Duodenal mucosa (tissue), 2 donors: Measurements from ENCODE around the gene DTYMK.
"Not testable (repeated sequence)": the region's sequence is repeated elsewhere in the genome, so short reads cannot be mapped to it uniquely, and the experiment has no call there.

Experiments
- H3K27ac ChIP-seq: one replicate; pipeline ENCODE4 v1.7.0; 2013; ENCODE audit warnings: low read depth, low read length
- H3K27me3 ChIP-seq, 2 donors: one replicate each; pipeline ENCODE4 v1.7.0; 2013; ENCODE audit warnings: low read length in 2 of 2, control low read depth in 1 of 2; ENCODE audit not compliant: insufficient read depth in 2 of 2, control insufficient read depth in 1 of 2
- H3K36me3 ChIP-seq, 2 donors: one replicate each; pipeline ENCODE4 v1.7.0; 2013; ENCODE audit warnings: low read length in 2 of 2, control low read depth in 1 of 2; ENCODE audit not compliant: insufficient read depth in 2 of 2, control insufficient read depth in 1 of 2
- H3K4me1 ChIP-seq, 2 donors: one replicate each; pipeline ENCODE4 v1.7.0; 2013; ENCODE audit warnings: low read length in 2 of 2, control low read depth in 1 of 2; ENCODE audit not compliant: insufficient read depth in 2 of 2, control insufficient read depth in 1 of 2
- H3K4me3 ChIP-seq, 2 donors: one replicate each; pipeline ENCODE4 v1.7.0; 2013; ENCODE audit warnings: low read length in 2 of 2, low read depth in 1 of 2
- H3K9ac ChIP-seq, 2 donors: one replicate each; pipeline ENCODE4 v1.7.0; 2013; ENCODE audit warnings: low read length in 2 of 2, low read depth in 1 of 2
- H3K9me3 ChIP-seq, 2 donors: one replicate each; pipeline ENCODE4 v1.7.0; 2013; ENCODE audit warnings: low read length in 2 of 2, control low read depth in 1 of 2; ENCODE audit not compliant: control insufficient read depth in 1 of 2

Gene DTYMK

DNA sequence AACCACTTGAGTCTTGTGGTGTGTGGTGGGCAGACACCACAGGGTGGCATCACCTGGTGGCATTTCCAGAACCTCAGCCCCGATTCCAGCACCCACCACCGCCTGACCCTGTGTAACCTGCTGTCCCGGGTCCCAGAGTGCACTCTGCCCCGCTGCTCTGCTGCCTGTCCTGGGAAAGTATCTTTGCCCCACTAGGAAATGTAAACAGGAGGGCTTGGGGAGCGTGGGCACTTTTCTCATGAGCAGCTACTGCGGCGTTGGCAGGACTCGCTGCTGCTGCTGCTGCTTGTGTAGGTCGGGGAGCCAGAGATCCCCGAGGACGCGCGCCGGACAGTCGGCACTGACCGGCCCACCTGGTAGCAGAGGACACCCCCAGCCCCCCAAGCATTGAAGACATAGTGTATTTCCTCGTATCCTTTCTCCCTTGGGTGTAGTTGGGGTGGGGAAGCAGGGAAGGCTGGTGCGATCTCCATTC, 13.4 kb downstream of the DTYMK start:
- Histone ChIP-seq H3K27me3 (no peaks in the 10 kb centered on the region), H3K36me3 (peaks cover 24 to 71% of the 10 kb centered on the region in 2 donors), H3K27ac (no peak overlapping the region), H3K9ac (no peak overlapping the region), H3K4me1 (no peaks in the 10 kb centered on the region), H3K4me3 (no peak overlapping the region), H3K9me3 (no peaks in the 10 kb centered on the region)

DNA sequence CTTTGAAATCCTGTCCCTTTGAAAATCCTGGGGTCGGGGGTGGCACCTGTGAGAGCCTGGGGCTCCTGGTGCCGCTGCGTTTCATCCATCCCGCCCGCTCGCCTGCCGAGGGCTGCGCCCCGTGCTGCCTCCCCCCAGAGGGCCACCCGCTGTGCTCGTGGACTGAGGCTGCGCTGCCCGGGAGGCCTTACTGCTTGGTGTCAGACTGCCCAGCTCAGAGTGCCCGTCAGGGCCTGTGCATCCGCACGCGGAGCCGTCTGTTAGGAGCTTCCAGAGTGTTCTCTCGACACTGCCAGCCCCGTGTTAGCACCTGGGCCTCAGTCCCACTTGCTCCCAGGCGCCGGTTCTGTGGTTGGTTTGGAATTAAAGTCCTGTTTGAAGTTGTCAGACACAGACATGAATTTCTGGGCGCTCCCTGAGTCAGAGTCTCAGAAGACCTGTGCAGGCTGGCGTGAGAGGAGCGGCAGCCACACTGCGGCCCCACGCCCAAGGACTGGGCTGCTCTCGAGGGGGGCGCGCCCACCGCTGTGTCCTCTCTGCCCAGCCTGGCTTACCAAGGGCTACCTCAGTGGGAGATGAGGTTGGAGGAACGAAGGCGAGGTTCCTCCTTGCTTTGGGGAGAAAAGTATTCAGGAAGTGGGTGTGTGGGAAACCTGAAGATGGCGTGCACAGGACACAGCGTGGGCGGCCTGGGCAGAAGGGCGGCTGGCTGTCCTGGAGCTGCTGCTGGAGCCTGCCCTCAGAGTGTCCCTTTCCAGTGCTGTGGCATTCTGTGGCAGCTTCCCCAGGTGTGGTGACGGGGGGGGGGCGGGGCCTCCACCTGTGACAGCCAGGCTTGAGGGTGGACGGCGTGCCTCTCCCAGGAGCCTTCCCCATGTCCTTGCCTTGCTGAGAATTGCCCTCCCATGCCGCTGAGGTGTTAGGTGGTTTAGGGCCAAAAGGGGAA, 14.1 kb downstream of the DTYMK start:
- Histone ChIP-seq H3K4me1 (no peaks in the 10 kb centered on the region), H3K27ac (no peak overlapping the region), H3K9ac (no peak overlapping the region), H3K4me3 (no peak overlapping the region), H3K27me3 (no peaks in the 10 kb centered on the region), H3K36me3 (peaks cover 31 to 75% of the 10 kb centered on the region in 2 donors), H3K9me3 (no peaks in the 10 kb centered on the region)

DNA sequence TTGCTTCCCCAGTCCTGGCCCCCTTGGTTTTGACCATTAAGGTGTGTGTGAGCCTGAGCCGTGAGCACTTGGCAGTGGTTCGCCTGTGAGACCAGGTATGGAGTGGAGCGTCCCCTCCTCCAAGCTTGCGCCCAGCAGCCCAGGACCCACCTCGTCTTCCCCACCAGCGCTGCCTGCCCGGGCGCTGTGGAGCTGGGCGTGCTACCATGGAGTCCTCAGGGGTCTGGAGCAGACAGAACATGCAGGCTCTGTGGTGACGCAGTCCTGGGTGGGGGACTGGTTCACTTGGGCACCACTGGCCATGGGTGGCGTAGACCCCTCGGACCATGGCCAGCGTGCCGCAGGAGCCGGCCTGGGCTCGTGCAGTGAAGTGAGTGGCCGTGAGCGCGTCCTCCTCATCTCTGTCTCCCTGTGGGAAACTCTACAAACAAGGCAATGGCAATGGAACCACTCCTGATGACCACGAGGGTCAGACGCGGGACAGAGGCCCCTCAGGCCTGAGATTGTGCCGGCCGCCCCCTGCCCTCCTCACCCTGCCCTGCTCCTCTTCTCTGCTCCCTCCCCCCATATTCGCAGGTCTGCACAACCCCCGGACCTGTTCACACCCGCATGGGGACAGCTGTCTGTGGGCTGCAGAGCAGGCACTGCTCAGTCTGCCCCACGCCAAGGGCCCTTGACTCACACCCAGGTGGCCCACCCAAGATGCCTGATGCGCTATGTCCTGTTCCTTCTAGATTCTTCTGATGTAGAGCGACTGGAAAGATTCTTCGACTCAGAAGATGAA, 15.0 kb downstream of the DTYMK start:
- H3K9me3 ChIP-seq = no peaks in the 10 kb centered on the region
- no peaks in the 10 kb centered on the region for H3K4me1 ChIP-seq
- H3K27me3 ChIP-seq = no peaks in the 10 kb centered on the region
- H3K27ac ChIP-seq = no peak overlapping the region
- peaks cover 33 to 70% of the 10 kb centered on the region in 2 donors for H3K36me3 ChIP-seq
- H3K4me3 ChIP-seq = no peak overlapping the region
- no peak overlapping the region for H3K9ac ChIP-seq

DNA sequence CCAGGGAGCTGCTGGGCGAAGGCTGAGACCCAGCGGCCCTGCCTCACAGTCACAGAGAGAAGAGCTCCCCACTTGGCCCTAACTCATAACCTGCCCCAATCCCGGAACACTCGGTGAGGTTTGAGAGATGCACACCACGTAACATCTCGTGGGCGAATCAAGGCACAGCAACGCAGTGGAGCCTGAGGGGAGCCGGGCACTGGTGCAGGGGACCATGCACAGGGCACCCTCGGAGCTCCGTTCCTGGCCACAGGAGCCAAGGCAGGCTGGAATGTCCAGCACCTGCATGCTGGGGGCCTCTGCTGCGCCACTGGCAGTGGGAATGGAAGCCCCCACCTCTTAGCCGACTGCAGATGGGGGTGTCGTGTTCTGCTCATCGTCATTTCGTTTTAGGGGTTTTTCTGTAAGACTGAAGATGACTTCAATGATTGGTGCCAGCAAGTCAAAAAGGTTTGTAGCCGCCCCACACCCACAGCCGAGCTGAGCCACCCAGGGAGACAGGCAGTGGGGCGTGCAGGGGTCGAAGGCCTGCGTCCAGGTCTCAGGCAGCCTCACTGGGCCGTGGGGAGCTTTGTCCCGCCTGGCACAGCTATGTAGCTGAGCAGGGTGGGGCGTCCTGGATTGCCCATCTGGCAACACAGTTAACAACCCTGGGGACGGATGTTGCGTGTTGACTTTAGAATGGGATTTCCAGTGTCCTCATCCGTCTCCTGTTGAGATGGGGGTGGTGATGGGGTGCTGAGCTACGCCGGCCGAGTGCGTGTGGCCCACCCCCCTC, 16.1 kb downstream of the DTYMK start:
- Histone ChIP-seq H3K9me3 (no peaks in the 10 kb centered on the region), H3K27me3 (no peaks in the 10 kb centered on the region), H3K36me3 (peaks cover 33 to 69% of the 10 kb centered on the region in 2 donors), H3K27ac (no peak overlapping the region), H3K4me3 (no peak overlapping the region), H3K4me1 (no peaks in the 10 kb centered on the region), H3K9ac (no peak overlapping the region)

DNA sequence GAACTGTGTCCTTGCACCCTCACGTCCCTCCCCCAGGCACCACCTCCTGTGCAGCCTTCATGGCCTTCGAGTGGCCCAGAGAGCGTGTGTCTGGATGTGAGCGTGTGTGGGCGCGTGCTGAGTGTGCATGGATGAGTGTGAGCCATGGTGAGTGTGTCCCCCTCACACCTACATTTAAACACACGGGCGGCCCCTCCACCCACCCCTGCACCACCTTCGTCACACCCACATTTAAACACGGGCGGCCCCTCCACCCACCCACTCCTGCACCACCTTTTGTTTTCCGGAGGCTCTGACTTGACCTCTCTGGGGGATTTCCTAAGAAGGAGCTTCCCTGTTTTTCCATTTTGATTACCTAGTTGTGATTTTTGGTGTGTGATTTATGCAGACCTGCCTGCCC, 17.8 kb downstream of the DTYMK start:
- no peak overlapping the region for H3K27ac ChIP-seq

DNA sequence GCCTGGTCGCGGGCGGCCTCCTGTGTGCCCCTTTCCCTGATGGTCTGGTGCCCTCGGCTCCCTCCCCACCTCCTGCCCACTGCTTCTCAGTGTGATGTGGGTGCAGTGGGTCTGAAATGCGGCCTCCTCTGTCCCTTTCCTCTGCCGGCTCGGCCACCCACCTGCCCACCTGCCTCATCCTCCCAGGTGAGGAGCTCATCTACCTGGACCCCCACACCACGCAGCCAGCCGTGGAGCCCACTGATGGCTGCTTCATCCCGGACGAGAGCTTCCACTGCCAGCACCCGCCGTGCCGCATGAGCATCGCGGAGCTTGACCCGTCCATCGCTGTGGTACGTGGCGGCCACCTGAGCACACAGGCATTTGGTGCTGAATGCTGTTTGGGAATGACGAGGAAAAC, 18.3 kb downstream of the DTYMK start:
- Histone ChIP-seq H3K36me3 (peaks cover 33 to 62% of the 10 kb centered on the region in 2 donors), H3K9ac (no peak overlapping the region), H3K4me1 (no peaks in the 10 kb centered on the region), H3K4me3 (no peak overlapping the region), H3K27ac (no peak overlapping the region), H3K27me3 (no peaks in the 10 kb centered on the region), H3K9me3 (no peaks in the 10 kb centered on the region)

More for the DNA sequence above, 17.8 kb downstream of the DTYMK start:
- no peaks in the 10 kb centered on the region for H3K4me1 ChIP-seq
- H3K9ac ChIP-seq = no peak overlapping the region
- H3K9me3 ChIP-seq = no peaks in the 10 kb centered on the region
- H3K4me3 ChIP-seq = no peak overlapping the region
- no peaks in the 10 kb centered on the region for H3K27me3 ChIP-seq
- H3K36me3 ChIP-seq = peaks cover 33 to 62% of the 10 kb centered on the region in 2 donors

DNA sequence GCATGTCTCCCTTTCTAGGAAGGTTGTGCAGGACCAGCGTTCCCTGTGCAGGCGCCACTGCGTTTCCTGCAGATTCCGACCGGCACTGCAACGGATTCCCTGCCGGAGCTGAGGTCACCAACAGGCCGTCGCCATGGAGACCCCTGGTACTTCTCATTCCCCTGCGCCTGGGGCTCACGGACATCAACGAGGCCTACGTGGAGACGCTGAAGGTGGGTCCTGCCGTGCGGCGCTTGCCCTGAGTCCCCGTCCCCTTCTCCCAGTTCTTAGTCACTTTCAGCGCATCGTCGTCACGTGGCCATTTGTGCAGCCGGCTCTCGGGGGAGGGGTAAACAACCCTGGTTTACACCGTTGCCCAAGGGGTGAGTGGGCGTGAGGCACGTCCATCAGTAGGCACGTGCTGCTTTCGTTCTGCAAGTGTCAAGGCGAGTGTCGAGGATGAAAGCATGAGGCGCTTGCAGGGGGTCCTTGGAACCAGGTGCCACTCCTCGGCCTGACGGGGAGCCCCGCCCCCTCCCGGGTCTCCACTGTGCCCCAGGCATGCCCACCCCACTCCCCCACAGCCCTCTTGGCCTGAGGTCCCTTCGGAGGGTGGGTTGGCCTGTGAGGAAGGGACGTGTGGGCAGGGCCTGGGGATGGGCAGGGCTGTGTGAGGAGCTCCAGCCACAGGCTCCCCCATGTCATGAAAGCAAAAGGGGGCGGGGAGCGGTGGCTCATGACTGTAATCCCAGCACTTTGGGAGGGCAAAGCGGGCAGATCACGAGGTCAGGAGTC, 19.8 kb downstream of the DTYMK start:
- H3K4me3 ChIP-seq = no peak overlapping the region
- no peak overlapping the region for H3K27ac ChIP-seq
- H3K9ac ChIP-seq = no peak overlapping the region
- H3K4me1 ChIP-seq = no peaks in the 10 kb centered on the region
- H3K9me3 ChIP-seq = no peaks in the 10 kb centered on the region
- peaks cover 33 to 55% of the 10 kb centered on the region in 2 donors for H3K36me3 ChIP-seq
- no peaks in the 10 kb centered on the region for H3K27me3 ChIP-seq

DNA sequence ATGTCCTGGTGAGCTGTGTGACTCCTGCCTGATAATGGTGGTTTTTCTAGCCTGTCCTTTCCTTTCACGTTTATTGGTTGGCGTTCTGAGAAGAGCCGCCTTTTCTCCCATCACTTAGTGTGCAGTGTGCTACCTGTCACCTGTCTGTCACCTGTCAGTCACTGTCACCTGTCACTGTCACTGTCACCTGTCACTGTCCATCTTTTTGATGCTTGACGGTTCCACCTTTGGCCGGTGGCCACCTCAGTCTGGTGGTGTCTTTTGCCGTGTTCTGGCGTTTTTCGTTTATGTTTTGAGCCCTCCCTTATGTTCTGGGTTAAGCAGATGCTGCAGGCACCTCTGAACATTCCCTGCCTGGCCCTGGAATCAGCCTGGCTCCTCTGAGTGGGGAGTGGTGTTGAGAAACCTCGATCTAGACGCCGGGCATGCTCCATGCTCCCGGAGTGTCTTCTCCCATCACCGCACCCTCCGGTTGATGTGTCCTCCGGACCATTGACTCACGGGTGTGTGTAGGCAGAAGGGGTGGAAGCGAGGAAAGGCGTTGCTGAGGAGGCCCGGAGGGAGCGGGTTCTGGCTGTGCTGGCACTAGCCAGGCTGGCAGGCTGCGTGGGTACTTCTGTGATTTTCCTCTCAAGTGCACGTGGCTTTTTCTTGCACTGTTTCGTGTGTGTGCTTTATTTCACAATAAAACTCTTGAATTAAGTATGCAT, 20.7 kb downstream of the DTYMK start:
- Histone ChIP-seq H3K36me3 (peaks cover 30 to 55% of the 10 kb centered on the region in 2 donors), H3K4me3 (no peak overlapping the region), H3K9ac (no peak overlapping the region), H3K9me3 (no peaks in the 10 kb centered on the region), H3K27me3 (no peaks in the 10 kb centered on the region), H3K4me1 (no peaks in the 10 kb centered on the region), H3K27ac (no peak overlapping the region)

DNA sequence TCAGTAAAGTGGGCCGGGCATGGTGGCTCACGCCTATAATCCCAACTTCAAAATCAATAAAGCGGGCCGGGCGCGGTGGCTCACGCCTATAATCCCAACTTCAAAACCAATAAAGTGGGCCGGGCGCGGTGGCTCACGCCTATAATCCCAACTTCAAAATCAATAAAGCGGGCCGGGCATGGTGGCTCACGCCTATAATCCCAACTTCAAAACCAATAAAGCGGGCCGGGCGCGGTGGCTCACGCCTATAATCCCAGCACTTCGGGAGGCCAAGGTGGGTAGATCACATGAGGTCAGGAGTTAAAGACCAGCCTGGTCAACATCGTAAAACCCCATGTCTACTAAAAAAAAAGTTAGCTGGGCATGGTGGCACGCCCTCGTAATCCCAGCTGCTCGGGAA, 23.9 kb downstream of the DTYMK start:
- not testable (repeated sequence) for H3K4me3 ChIP-seq, H3K9me3 ChIP-seq, H3K27ac ChIP-seq, H3K27me3 ChIP-seq, H3K4me1 ChIP-seq, H3K9ac ChIP-seq
- peaks cover 13 to 53% of the 10 kb centered on the region in 2 donors for H3K36me3 ChIP-seq
